ENCODE data around the gene FAT2. TPM values are rescaled to one million over a fixed set of nuclear protein-coding genes. Genes with fewer than 3 reads are reported as not detected.

The FAT2 gene
- total and polyA plus RNA-seq, 10 of the 15 experiments (the other 5 are each of a cell fraction or from before 2014, with no cell fraction given) = 0.01 to 0.06 (median 0.03) TPM; not detected in 3

GRCh38 chr5:151569132-151570046 is 21.7 kb downstream of the FAT2 start:
- Histone ChIP-seq H2AFZ (ENCODE audit: control insufficient read depth, low read depth, low read length) (peak overlapping the region; percentile 35), H4K20me1 (ENCODE audit: control insufficient read depth, insufficient read depth) (no peaks in the 10 kb centered on the region), H3K9me3 (replicated peaks; ENCODE audit: control insufficient read depth, insufficient read depth, low read length) (no peaks in the 10 kb centered on the region; the same call in 2 of the 3 replicates), H3K36me3 (ENCODE audit: control insufficient read depth in 2 of 2, insufficient read depth in 2 of 2, low read length in 1 of 2) (no peaks in the 10 kb centered on the region), H3K4me2 (ENCODE audit: control insufficient read depth, insufficient read depth) (0 out of 2 replicates have a peak overlapping the region, but pooled peaks have one; percentile 30), H3K27ac (ENCODE audit: control insufficient read depth, insufficient read depth) (no peak overlapping the region), H3K4me1 (ENCODE audit: control insufficient read depth, insufficient read depth, low read length) (no peaks in the 10 kb centered on the region; the same call in 1 of the 2 replicates), H3K27me3 (replicated peaks in 1 of 2; ENCODE audit: control insufficient read depth in 2 of 2, insufficient read depth in 2 of 2, low read length in 1 of 2) (peaks cover 0 to 2% of the 10 kb centered on the region in 2 experiments; a peak in 2 of 4 replicates), H3K9ac (ENCODE audit: control insufficient read depth, insufficient read depth, low read length) (no peak overlapping the region), H3K79me2 (ENCODE audit: control insufficient read depth, insufficient read depth, low read length) (no peaks in the 10 kb centered on the region), H3K4me3 (no peak overlapping the region)
- POLR2A ChIA-PET = no interaction called here
- CTCF ChIA-PET = interaction anchor here (0.8 to 1.0 kb wide), 2 partner anchors 12 to 49 kb away, joined by 3 read pairs; no protein-coding TSS in a partner anchor
- peak; percentile 35 for DNase-seq (ENCODE audit: low read depth, low spot score)
- ATAC-seq = peak; percentile 88
- no peak for FAIRE-seq
- SMC1A ChIA-PET (ENCODE audit: uncharacterized antibody, unreplicated experiment) = interaction anchor here (1.7 kb wide), 1 partner anchor 44 kb away, joined by 3 read pairs; no protein-coding TSS in a partner anchor
- intact Hi-C loops (cut with micrococcal nuclease; ENCODE audit: unreplicated experiment) = no loop called here
- RAD21 ChIA-PET (ENCODE audit: unreplicated experiment) = interaction anchor here (0.8 to 0.9 kb wide), 2 partner anchors 34 to 83 kb away, joined by 3 read pairs; no protein-coding TSS in a partner anchor
- 12% methylated on average over 8 of the region's 8 CpGs for WGBS (ENCODE audit: insufficient coverage, insufficient replicate concordance, low lambda C conversion rate, missing lambda C conversion rate)
- no TSS peak for BruUV-seq (replicated peaks)
- in situ Hi-C loops (cut with MboI) = no loop called here
- peak; percentile 63 for TF ChIP-seq IKZF1 (conservative IDR thresholded peaks at IDR 0.05)
- no peak for TF ChIP-seq YBX1 (IDR thresholded peaks at IDR 0.05)
- TF ChIP-seq MTA2 (IDR thresholded peaks at IDR 0.05; ENCODE audit: low read depth) = peak; percentile 54; the same call in 1 of the 2 replicates
- peak; percentile 49; the same call in 1 of the 2 replicates for TF ChIP-seq CHD2 (IDR thresholded peaks at IDR 0.05; ENCODE audit: borderline replicate concordance, low read depth, low read length)
- no peak for TF ChIP-seq BMI1 (IDR thresholded peaks at IDR 0.05; ENCODE audit: borderline replicate concordance)
- no peak for TF ChIP-seq ELK1 (IDR thresholded peaks at IDR 0.05; ENCODE audit: low read depth, low read length)
- peak; percentile 58; the same call in 1 of the 2 replicates for TF ChIP-seq BACH1 (IDR thresholded peaks at IDR 0.05; ENCODE audit: borderline replicate concordance)
- no peak for TF ChIP-seq SIX5 (IDR thresholded peaks at IDR 0.05; ENCODE audit: low read depth, low read length, severe bottlenecking)
- TF ChIP-seq E2F4 (IDR thresholded peaks at IDR 0.05; ENCODE audit: low read depth, low read length) = no peak
- TF ChIP-seq RAD51 (IDR thresholded peaks at IDR 0.05) = 0 out of 2 replicates have a peak, but pooled peaks have one; percentile 15
- TF ChIP-seq SKIL (IDR thresholded peaks at IDR 0.05; ENCODE audit: low read depth, poor library complexity, severe bottlenecking) = peak; percentile 31
- TF ChIP-seq IRF3 (IDR thresholded peaks at IDR 0.05) = no peak
- 0 out of 2 replicates have a peak, but pooled peaks have one; percentile 22 for TF ChIP-seq HDGF (IDR thresholded peaks at IDR 0.05)
- peak; percentile 49 for TF ChIP-seq YY1 (IDR thresholded peaks at IDR 0.05; ENCODE audit: low read depth, low read length)
- no peak for TF ChIP-seq RCOR1 (conservative IDR thresholded peaks at IDR 0.05; ENCODE audit: low read depth, low read length)
- TF ChIP-seq BHLHE40 (IDR thresholded peaks at IDR 0.05; ENCODE audit: borderline replicate concordance in 1 of 2, low read depth in 2 of 2, low read length in 1 of 2) = peak in 1 of 2 experiments; percentile 13; a peak in 1 of 4 replicates
- peak; percentile 11; the same call in 1 of the 2 replicates for TF ChIP-seq JUNB (IDR thresholded peaks at IDR 0.05)
- TF ChIP-seq TAF1 (IDR thresholded peaks at IDR 0.05; ENCODE audit: borderline replicate concordance, low read depth, low read length) = no peak
